SK-N-SH treated with all-trans-retinoic acid at 6 μM for 48 hours (cell line): ENCODE results near the gene AEBP2.

Experiments used
- ARNTL ChIP-seq: fragments of 450-650 bp; formaldehyde crosslinking; IDR thresholded peaks from 2 replicates; pipeline ENCODE4 v1.5.0; 2020; ENCODE audit warnings: low read depth, mild to moderate bottlenecking, moderate library complexity, borderline replicate concordance
- CSDC2 ChIP-seq: fragments of 250-450 bp; sonication (Bioruptor Pico); IDR thresholded peaks from 2 replicates; pipeline ENCODE4 v1.5.0; 2020; ENCODE audit warnings: mild to moderate bottlenecking, moderate library complexity
- GLIS3 ChIP-seq: fragments of 250-450 bp; sonication (Bioruptor Pico); IDR thresholded peaks from 2 replicates; pipeline ENCODE4 v1.5.0; 2020; ENCODE audit warnings: mild to moderate bottlenecking, moderate library complexity
- OSR1 ChIP-seq: fragments of 250-450 bp; sonication (Bioruptor Pico); IDR thresholded peaks from 2 replicates; pipeline ENCODE4 v1.8.0; 2022; ENCODE audit warnings: moderate library complexity, mild to moderate bottlenecking, inconsistent platforms
- PATZ1 ChIP-seq: fragments of 250-450 bp; sonication (Bioruptor Pico); IDR thresholded peaks from 2 replicates; pipeline ENCODE4 v1.8.0; 2020; ENCODE audit warnings: mild to moderate bottlenecking, moderate library complexity, borderline replicate concordance
- RARB ChIP-seq: fragments of 250-450 bp; sonication (Bioruptor Pico); IDR thresholded peaks from 2 replicates; pipeline ENCODE4 v1.8.0; 2021; ENCODE audit warnings: mild to moderate bottlenecking, moderate library complexity
- SNAI2 ChIP-seq: fragments of 250-450 bp; sonication (Bioruptor Pico); IDR thresholded peaks from 2 replicates; pipeline ENCODE4 v1.5.0; 2020; ENCODE audit warnings: mild to moderate bottlenecking, moderate library complexity
- TCF4 ChIP-seq: fragments of 250-450 bp; sonication (Bioruptor Pico); IDR thresholded peaks from 2 replicates; pipeline ENCODE4 v1.8.0; 2021; ENCODE audit warnings: mild to moderate bottlenecking, moderate library complexity, borderline replicate concordance
- ZFP3 ChIP-seq: fragments of 250-450 bp; sonication (Bioruptor Pico); IDR thresholded peaks from 2 replicates; pipeline ENCODE4 v1.5.0; 2020; ENCODE audit warnings: mild to moderate bottlenecking, moderate library complexity
- ZFP30 ChIP-seq: fragments of 450-650 bp; formaldehyde crosslinking; IDR thresholded peaks from 2 replicates; pipeline ENCODE4 v1.5.0; 2022; ENCODE audit warnings: mild to moderate bottlenecking, moderate library complexity
- ZNF565 ChIP-seq: fragments of 450-650 bp; formaldehyde crosslinking; conservative IDR thresholded peaks from 2 replicates; pipeline ENCODE4 v1.5.0; 2020; ENCODE audit warnings: low read depth, mild to moderate bottlenecking, moderate library complexity
- TF ChIP-seq, protein P1 (sequence below): fragments of 250-450 bp; sonication (Bioruptor Pico); IDR thresholded peaks from 2 replicates; pipeline ENCODE4 v1.5.1; 2021; ENCODE audit warnings: mild to moderate bottlenecking, moderate library complexity
- TF ChIP-seq, protein P2 (sequence below): fragments of 250-450 bp; sonication (Bioruptor Pico); IDR thresholded peaks from 2 replicates; pipeline ENCODE4 v1.5.0; 2020; ENCODE audit warnings: mild to moderate bottlenecking, moderate library complexity

GRCh38 chr12:19440019-19440858, 947 bp downstream of the AEBP2 start:
- TF ChIP-seq OSR1 (CRISPR knock-in tag) (no peak), ZFP3 (CRISPR knock-in tag) (no peak), GLIS3 (CRISPR knock-in tag) (no peak), ARNTL (no peak), RARB (CRISPR knock-in tag) (no peak), ZNF565 (no peak), SNAI2 (CRISPR knock-in tag) (no peak), CSDC2 (CRISPR knock-in tag) (no peak), TCF4 (CRISPR knock-in tag) (no peak), ZFP30 (CRISPR knock-in tag) (no peak), PATZ1 (CRISPR knock-in tag) (no peak)
- TF ChIP-seq, protein P1, sequence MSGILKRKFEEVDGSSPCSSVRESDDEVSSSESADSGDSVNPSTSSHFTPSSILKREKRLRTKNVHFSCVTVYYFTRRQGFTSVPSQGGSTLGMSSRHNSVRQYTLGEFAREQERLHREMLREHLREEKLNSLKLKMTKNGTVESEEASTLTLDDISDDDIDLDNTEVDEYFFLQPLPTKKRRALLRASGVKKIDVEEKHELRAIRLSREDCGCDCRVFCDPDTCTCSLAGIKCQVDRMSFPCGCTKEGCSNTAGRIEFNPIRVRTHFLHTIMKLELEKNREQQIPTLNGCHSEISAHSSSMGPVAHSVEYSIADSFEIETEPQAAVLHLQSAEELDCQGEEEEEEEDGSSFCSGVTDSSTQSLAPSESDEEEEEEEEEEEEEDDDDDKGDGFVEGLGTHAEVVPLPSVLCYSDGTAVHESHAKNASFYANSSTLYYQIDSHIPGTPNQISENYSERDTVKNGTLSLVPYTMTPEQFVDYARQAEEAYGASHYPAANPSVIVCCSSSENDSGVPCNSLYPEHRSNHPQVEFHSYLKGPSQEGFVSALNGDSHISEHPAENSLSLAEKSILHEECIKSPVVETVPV (CRISPR knock-in tag), result no peak
- TF ChIP-seq, protein P2, sequence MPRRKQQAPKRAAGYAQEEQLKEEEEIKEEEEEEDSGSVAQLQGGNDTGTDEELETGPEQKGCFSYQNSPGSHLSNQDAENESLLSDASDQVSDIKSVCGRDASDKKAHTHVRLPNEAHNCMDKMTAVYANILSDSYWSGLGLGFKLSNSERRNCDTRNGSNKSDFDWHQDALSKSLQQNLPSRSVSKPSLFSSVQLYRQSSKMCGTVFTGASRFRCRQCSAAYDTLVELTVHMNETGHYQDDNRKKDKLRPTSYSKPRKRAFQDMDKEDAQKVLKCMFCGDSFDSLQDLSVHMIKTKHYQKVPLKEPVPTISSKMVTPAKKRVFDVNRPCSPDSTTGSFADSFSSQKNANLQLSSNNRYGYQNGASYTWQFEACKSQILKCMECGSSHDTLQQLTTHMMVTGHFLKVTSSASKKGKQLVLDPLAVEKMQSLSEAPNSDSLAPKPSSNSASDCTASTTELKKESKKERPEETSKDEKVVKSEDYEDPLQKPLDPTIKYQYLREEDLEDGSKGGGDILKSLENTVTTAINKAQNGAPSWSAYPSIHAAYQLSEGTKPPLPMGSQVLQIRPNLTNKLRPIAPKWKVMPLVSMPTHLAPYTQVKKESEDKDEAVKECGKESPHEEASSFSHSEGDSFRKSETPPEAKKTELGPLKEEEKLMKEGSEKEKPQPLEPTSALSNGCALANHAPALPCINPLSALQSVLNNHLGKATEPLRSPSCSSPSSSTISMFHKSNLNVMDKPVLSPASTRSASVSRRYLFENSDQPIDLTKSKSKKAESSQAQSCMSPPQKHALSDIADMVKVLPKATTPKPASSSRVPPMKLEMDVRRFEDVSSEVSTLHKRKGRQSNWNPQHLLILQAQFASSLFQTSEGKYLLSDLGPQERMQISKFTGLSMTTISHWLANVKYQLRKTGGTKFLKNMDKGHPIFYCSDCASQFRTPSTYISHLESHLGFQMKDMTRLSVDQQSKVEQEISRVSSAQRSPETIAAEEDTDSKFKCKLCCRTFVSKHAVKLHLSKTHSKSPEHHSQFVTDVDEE, result no peak
